Right atrium auricular region (tissue), 2 donors: ENCODE measurements around the gene SSTR5. TPM values are rescaled to one million over a fixed set of nuclear protein-coding genes. Genes with fewer than 3 reads are reported as not detected.
A peak's percentile ranks its signal among the peaks of the same experiment; 100 is the strongest.

Experiments used
- DNase-seq: peaks from one replicate; pipeline ENCODE4 v3.0.0-alpha.2; 2019; ENCODE audit warnings: low spot score
- H3K27ac ChIP-seq, 2 donors: fragments of 200-600 bp; sonication (generic); 1 replicate in 1 of 2; 2 replicates in 1 of 2; pipeline ENCODE4 v1.5.1; 2016 to 2019
- H3K27me3 ChIP-seq, 2 donors: fragments of 200-600 bp; sonication (generic); one replicate each; pipeline versions ENCODE4 v1.5.1 to v1.6.0; 2017 to 2019
- H3K36me3 ChIP-seq: fragments of 200-600 bp; sonication (generic); one replicate; pipeline ENCODE4 v1.5.1; 2016
- H3K4me1 ChIP-seq, 2 donors: fragments of 200-600 bp; sonication (generic); one replicate each; pipeline versions ENCODE4 v1.5.1 to v1.6.0; 2017 to 2019
- H3K4me3 ChIP-seq, 2 donors: fragments of 200-600 bp; sonication (generic); 1 replicate in 1 of 2; 2 replicates in 1 of 2; pipeline ENCODE4 v1.5.1; 2017 to 2019; ENCODE audit warnings: mild to moderate bottlenecking in 1 of 2, moderate library complexity in 1 of 2
- H3K9me3 ChIP-seq, 2 donors: fragments of 200-600 bp; sonication (generic); one replicate each; pipeline ENCODE4 v1.5.1; 2019
- total RNA-seq, 2 donors: library from RNA; depleted of rRNA; stranded (reverse); fragments of >200 nt; gene quantifications; one replicate each; pipeline ENCODE4 v1.1.0, GENCODE V29; 2016
- TF ChIP-seq, protein P1 (sequence below), 2 donors: fragments of 200-600 bp; sonication (generic); IDR thresholded peaks; one replicate each; pipeline ENCODE4 v1.5.1; 2019; ENCODE audit warnings: antibody characterized with exemption in 2 of 2

SSTR5 gene
- total RNA-seq, 2 donors from 2014 or later = 2.7 to 14.1 TPM

DNA sequence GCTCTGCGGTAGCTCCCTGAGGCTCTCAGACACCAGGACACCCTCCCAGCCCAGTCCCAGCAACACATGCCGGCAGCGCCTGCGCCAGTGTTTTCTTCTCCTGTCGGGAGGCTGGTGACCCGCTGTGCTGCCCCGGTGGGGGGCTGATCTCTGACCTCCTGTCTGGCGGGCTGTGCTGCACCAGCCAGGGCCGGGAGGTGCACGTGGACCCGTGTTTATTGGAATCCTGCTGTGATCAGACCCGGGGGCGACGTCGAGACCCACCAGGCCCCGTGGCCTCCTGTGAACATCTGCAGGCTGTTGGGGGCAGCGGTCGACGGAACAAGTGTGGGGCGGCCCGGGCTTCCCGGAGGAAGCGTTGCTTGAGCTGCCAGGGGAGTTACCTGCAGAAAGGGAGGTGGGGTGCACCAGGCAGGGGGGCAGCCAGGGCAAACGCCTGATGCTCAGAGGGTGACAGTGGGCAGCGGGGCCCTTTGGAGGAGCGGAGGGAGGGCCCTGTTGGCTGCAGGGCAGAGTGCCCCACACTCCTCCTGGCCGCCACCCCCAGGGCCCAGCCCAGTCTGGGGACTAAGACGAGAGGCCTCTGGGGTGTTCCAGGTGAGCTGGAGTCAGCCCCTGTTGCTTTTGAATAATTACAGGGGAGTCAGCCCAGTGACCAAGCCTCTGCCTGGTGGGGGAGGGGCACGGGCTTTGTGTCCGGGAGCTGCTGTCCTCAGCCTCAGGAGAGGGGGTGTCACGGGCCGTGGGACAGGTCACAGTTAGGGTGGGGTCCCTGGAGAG is 2.3 kb upstream of the SSTR5 start:
- H3K27ac ChIP-seq = no peak overlapping the region
- no peak overlapping the region for H3K4me3 ChIP-seq
- H3K27me3 ChIP-seq = peaks cover 0 to 26% of the 10 kb centered on the region in 2 donors
- no peaks in the 10 kb centered on the region for H3K9me3 ChIP-seq
- no peak for DNase-seq
- H3K36me3 ChIP-seq = no peaks in the 10 kb centered on the region
- H3K4me1 ChIP-seq = peaks cover 0 to 3% of the 10 kb centered on the region in 2 donors
- TF ChIP-seq, protein P1, sequence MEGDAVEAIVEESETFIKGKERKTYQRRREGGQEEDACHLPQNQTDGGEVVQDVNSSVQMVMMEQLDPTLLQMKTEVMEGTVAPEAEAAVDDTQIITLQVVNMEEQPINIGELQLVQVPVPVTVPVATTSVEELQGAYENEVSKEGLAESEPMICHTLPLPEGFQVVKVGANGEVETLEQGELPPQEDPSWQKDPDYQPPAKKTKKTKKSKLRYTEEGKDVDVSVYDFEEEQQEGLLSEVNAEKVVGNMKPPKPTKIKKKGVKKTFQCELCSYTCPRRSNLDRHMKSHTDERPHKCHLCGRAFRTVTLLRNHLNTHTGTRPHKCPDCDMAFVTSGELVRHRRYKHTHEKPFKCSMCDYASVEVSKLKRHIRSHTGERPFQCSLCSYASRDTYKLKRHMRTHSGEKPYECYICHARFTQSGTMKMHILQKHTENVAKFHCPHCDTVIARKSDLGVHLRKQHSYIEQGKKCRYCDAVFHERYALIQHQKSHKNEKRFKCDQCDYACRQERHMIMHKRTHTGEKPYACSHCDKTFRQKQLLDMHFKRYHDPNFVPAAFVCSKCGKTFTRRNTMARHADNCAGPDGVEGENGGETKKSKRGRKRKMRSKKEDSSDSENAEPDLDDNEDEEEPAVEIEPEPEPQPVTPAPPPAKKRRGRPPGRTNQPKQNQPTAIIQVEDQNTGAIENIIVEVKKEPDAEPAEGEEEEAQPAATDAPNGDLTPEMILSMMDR (IDR thresholded peaks at IDR 0.05) = no peak

DNA sequence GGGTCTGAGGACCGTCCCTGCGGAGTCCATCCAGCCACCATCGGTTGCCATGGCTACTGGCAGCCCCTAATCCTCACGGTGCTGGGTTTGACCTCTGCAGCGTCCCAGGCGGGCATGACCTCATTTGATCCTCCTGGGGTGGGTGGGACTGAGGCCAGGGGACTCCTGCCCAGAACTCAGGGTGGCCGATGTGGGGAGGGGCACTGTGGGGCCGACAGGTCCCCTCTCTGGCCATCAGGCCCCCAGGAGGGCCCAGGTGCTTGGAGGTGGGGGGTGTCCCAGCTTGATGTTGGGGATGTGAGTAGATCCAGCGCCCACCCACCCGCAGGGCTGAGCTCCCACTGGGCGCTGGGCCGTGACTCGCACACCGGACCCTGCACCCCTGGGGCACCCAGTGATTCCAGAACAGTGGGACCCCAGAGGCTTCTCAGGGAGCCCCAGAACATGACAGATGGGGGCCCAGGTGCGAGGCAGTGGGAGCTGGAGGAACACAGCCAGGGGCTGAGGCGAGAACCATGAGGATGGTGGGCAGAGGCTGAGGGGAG is 1.6 kb upstream of the SSTR5 start:
- DNase-seq = no peak
- H3K27me3 ChIP-seq = peaks cover 0 to 26% of the 10 kb centered on the region in 2 donors
- TF ChIP-seq, protein P1 (IDR thresholded peaks at IDR 0.05) = no peak

DNA sequence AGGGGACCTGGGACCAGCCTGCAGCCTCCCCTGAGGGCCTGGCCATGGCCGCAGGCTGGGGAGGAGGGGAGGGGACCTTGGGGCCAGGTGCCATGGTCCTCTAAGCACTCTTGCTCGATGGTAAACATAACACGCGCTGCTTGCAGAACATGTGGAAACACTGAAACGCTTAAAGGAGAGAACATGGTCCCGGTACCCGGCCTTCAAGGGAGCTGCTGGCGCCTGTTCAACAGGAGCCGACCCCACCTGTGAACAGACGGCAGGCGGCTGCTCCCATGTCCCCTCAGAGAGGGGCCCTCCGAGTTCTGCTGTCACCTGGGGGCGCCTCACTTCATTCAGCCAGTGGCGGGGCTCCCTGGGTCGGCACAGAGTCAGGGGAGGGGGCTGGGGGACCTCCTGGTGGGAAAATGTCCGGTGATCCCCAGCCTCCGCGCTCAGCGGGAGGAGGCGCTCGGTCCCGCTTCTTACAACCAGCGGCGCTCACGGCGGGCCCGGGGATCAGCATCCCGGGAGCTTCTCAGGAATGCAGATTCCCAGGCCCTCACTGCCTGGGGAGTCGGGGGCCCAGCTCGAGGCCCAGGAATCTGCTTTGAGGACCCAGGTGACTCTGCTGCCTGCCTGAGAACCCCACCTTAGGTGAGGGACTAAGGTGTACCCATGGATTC is 854 bp upstream of the SSTR5 start:
- H3K27ac ChIP-seq = no peak overlapping the region
- peaks cover 0 to 3% of the 10 kb centered on the region in 2 donors for H3K4me1 ChIP-seq
- H3K27me3 ChIP-seq = peaks cover 0 to 26% of the 10 kb centered on the region in 2 donors
- H3K4me3 ChIP-seq = no peak overlapping the region
- H3K9me3 ChIP-seq = no peaks in the 10 kb centered on the region
- H3K36me3 ChIP-seq = no peaks in the 10 kb centered on the region
- TF ChIP-seq, protein P1 (IDR thresholded peaks at IDR 0.05) = no peak
- DNase-seq = no peak

More for the DNA sequence above, 1.6 kb upstream of the SSTR5 start:
- Histone ChIP-seq H3K4me3 (no peak overlapping the region), H3K4me1 (peaks cover 0 to 3% of the 10 kb centered on the region in 2 donors), H3K9me3 (no peaks in the 10 kb centered on the region), H3K27ac (no peak overlapping the region), H3K36me3 (no peaks in the 10 kb centered on the region)

DNA sequence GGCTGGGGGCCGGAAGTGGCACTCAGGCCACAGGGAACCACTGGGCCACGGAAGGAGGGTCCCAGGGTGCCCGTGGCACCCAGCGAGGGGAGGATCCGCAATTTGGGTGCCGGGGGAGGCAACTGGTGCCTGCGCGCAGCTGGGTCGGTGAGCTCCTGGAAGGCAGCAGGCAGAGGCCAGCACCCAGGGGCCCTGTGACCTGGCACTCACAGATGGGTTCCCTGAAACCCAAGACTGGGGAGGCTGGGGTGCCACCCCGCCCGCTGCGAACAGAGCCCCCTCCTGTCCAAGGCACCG is 663 bp downstream of the SSTR5 start:
- peak overlapping the region; percentile 21 to 61 for H3K27ac ChIP-seq
- DNase-seq = no peak
- peaks cover 0 to 3% of the 10 kb centered on the region in 2 donors for H3K4me1 ChIP-seq
- peaks cover 0 to 26% of the 10 kb centered on the region in 2 donors for H3K27me3 ChIP-seq
- H3K9me3 ChIP-seq = no peaks in the 10 kb centered on the region
- no peaks in the 10 kb centered on the region for H3K36me3 ChIP-seq
- TF ChIP-seq, protein P1 (IDR thresholded peaks at IDR 0.05) = no peak
- H3K4me3 ChIP-seq = peak overlapping the region; percentile 10 to 25

DNA sequence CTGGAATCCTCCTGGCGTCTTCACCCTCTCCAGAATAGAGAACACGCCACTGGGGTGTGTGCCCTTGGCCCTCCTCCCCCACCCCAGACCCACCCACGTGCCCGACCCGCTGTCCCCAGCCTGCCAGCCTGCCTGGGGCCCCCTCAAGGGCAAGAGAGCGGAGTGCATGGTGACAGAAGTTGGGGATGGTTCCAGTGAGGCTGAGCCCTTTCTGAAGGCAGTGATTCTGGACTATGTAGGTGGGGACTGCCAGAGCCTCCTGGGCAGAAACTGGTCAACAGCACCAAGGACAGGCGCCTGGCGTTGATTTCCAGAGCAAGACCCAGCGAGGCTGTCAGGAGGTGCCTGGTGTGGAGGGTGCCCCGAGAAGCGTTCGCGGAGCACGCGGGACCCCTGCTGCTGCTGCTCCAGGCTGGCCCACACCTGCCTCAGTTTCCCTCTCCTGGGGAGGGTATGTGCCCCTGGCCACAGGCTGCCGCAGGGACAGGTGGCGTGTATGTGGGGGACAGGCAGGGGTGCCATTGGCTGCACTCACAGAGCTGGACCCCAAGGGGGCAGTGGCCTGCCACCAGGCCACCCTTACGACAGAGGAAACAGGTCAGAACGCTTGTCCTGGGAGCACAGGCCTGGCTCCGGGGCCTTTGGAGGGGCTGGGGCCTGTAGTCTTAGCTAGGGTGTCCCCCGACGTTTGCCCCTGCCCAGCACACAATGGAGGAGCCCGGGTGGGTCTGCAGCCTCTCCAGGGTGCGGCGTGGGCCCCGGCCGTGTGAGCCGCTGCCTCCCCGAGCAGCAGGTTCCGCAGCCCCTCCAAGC is 1.2 kb downstream of the SSTR5 start:
- DNase-seq = no peak
- no peaks in the 10 kb centered on the region for H3K36me3 ChIP-seq
- peak overlapping the region in 1 of 2 donors; percentile 61 for H3K27ac ChIP-seq
- H3K9me3 ChIP-seq = no peaks in the 10 kb centered on the region
- H3K27me3 ChIP-seq = peaks cover 0 to 26% of the 10 kb centered on the region in 2 donors
- H3K4me1 ChIP-seq = peaks cover 0 to 3% of the 10 kb centered on the region in 2 donors
- TF ChIP-seq, protein P1 (IDR thresholded peaks at IDR 0.05) = peak in 1 of 2 donors; percentile 34
- H3K4me3 ChIP-seq = peak overlapping the region in 1 of 2 donors; percentile 25
